Measurements from ENCODE around the gene KLF16. TPM values are rescaled to one million over a fixed set of nuclear protein-coding genes. Genes with fewer than 3 reads are reported as not detected.
A peak's percentile ranks its signal among the peaks of the same experiment; 100 is the strongest.

KLF16 gene
- total and polyA plus RNA-seq, 2 experiments from 2014 or later: 6.4 to 16.0 TPM

DNA sequence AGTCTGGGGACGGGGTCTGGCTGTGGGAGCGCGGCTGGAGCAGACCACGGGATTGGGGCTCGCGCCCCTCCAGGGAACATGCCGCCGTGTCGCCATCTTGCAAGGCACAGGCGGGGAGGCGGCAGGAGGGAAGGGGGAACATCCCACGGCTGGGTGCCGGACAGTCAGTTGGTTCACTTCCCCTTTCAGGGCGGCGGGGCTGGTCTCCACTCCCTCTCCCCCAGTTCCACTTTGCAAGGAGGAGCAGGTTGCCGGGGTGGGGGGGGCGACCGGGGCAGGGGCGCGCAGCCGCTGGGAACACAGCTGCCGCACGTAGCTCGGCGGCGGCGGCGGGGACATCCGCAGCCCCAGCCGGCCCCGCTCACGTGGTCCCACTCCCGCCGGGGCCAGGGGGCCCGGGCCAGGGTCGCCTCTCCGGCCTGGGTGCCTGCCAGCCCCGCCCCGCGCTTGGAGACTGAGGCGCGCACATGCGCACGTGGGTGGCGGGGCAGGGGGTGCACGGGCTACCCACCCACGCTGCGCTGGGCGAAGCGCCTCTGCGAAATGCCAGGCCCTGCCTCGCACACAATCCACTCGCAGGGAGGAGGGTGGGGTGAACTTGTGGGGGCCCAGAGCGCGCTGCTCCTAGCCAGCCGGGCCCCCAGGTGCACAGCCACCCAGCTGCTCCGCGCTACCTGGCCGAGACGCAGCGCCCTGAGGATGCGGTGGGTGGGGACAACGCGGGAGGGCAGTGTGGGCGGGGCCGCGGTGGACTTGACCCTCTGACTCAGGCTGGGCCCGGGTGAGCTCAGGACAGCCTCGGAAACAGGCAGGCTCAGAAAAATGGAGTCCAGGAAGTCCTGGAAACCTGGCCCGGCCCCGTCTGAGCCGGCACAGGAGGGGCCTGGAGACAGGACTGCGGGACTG lies 6.4 kb downstream of the KLF16 start:
- WGBS (ENCODE audit: low lambda C conversion rate, missing lambda C conversion rate): 36% methylated on average over 34 of the region's 73 CpGs
- Histone ChIP-seq H3K27ac (peak overlapping the region; percentile 97), H3K9me2 (replicated peaks; ENCODE audit: insufficient read depth) (no peaks in the 10 kb centered on the region), H3K9me3 (ENCODE audit: low read depth) (no peaks in the 10 kb centered on the region), H3K4me1 (ENCODE audit: insufficient read depth) (peaks cover 73% of the 10 kb centered on the region), H3K4me3 (peak overlapping the region; percentile 12), H2AFZ (no peak overlapping the region), H3K27me3 (no peaks in the 10 kb centered on the region), H3K4me2 (peak overlapping the region; percentile 83), H3K79me2 (peaks cover 83% of the 10 kb centered on the region), H3K36me3 (replicated peaks; ENCODE audit: insufficient read depth, low read depth) (no peaks in the 10 kb centered on the region), H4K20me1 (ENCODE audit: insufficient read depth, poor library complexity, severe bottlenecking) (peaks cover 39% of the 10 kb centered on the region)
- peak; percentile 95 for DNase-seq (ENCODE audit: low spot score)
- TF ChIP-seq EZH2phosphoT487 (IDR thresholded peaks at IDR 0.05; ENCODE audit: low read depth, severe bottlenecking, unreplicated experiment) (no peak), EZH2 (IDR thresholded peaks at IDR 0.05; ENCODE audit: borderline replicate concordance) (no peak)
- TF ChIP-seq, protein P1, sequence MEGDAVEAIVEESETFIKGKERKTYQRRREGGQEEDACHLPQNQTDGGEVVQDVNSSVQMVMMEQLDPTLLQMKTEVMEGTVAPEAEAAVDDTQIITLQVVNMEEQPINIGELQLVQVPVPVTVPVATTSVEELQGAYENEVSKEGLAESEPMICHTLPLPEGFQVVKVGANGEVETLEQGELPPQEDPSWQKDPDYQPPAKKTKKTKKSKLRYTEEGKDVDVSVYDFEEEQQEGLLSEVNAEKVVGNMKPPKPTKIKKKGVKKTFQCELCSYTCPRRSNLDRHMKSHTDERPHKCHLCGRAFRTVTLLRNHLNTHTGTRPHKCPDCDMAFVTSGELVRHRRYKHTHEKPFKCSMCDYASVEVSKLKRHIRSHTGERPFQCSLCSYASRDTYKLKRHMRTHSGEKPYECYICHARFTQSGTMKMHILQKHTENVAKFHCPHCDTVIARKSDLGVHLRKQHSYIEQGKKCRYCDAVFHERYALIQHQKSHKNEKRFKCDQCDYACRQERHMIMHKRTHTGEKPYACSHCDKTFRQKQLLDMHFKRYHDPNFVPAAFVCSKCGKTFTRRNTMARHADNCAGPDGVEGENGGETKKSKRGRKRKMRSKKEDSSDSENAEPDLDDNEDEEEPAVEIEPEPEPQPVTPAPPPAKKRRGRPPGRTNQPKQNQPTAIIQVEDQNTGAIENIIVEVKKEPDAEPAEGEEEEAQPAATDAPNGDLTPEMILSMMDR (IDR thresholded peaks at IDR 0.05; ENCODE audit: poor library complexity): no peak

DNA sequence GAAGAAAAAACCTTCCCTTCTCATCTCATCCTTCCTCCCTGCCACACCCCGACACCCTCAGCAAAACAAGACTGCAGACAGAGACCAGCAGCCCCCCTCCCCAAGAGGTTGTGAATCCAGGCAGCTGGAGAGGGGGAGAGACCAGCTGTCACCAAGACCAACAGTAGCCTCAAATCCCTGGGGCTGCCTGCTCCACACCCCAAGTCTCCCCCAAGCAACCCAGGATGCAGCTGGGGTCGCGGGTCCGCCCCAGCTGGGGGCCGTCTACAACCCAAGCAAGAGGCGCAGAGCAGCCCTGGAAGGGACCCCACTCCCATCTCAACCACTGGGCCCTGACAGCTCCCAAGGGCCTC lies 7.1 kb downstream of the KLF16 start:
- peak overlapping the region; percentile 97 for H3K27ac ChIP-seq
- no peak overlapping the region for H2AFZ ChIP-seq
- H3K9me3 ChIP-seq (ENCODE audit: low read depth): no peaks in the 10 kb centered on the region
- TF ChIP-seq EZH2phosphoT487 (IDR thresholded peaks at IDR 0.05; ENCODE audit: low read depth, severe bottlenecking, unreplicated experiment): no peak
- no peak for TF ChIP-seq EZH2 (IDR thresholded peaks at IDR 0.05; ENCODE audit: borderline replicate concordance)
- TF ChIP-seq, protein P1 (IDR thresholded peaks at IDR 0.05; ENCODE audit: poor library complexity): no peak
- peaks cover 66% of the 10 kb centered on the region for H3K4me1 ChIP-seq (ENCODE audit: insufficient read depth)
- H3K4me2 ChIP-seq: peak overlapping the region; percentile 83
- H4K20me1 ChIP-seq (ENCODE audit: insufficient read depth, poor library complexity, severe bottlenecking): peaks cover 32% of the 10 kb centered on the region
- peaks cover 77% of the 10 kb centered on the region for H3K79me2 ChIP-seq
- H3K36me3 ChIP-seq (replicated peaks; ENCODE audit: insufficient read depth, low read depth): no peaks in the 10 kb centered on the region
- no peak for DNase-seq (ENCODE audit: low spot score)
- H3K27me3 ChIP-seq: no peaks in the 10 kb centered on the region
- WGBS (ENCODE audit: low lambda C conversion rate, missing lambda C conversion rate): 76% methylated on average over 6 of the region's 6 CpGs
- H3K4me3 ChIP-seq: no peak overlapping the region
- no peaks in the 10 kb centered on the region for H3K9me2 ChIP-seq (replicated peaks; ENCODE audit: insufficient read depth)

DNA sequence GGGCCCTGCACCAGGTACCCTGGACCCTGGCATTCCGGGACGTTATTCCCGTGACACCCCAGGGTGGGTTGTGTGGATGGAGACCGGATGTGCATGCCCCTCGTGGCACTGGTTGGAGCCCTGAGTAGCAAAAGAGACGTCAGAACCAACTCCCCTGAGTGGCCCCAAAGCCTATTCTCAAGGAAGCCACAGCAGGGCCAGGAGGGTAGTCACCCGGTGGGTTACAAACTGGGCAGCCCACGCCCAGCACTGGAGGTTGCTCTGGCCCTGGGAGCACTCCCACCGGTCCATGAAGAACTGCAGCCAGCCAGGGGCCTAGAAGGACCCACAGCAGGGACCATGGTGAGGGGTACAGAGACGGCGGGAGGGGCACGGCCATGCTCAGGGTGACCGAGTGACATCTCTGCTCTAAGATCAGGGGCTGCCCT lies 7.5 kb downstream of the KLF16 start:
- H4K20me1 ChIP-seq (ENCODE audit: insufficient read depth, poor library complexity, severe bottlenecking): peaks cover 28% of the 10 kb centered on the region
- no peaks in the 10 kb centered on the region for H3K36me3 ChIP-seq (replicated peaks; ENCODE audit: insufficient read depth, low read depth)
- peaks cover 62% of the 10 kb centered on the region for H3K4me1 ChIP-seq (ENCODE audit: insufficient read depth)
- H3K4me2 ChIP-seq: peak overlapping the region; percentile 83
- TF ChIP-seq EZH2 (IDR thresholded peaks at IDR 0.05; ENCODE audit: borderline replicate concordance) (no peak), EZH2phosphoT487 (IDR thresholded peaks at IDR 0.05; ENCODE audit: low read depth, severe bottlenecking, unreplicated experiment) (no peak)
- TF ChIP-seq, protein P1 (IDR thresholded peaks at IDR 0.05; ENCODE audit: poor library complexity): no peak
- H3K27me3 ChIP-seq: no peaks in the 10 kb centered on the region
- H3K9me2 ChIP-seq (replicated peaks; ENCODE audit: insufficient read depth): no peaks in the 10 kb centered on the region
- no peaks in the 10 kb centered on the region for H3K9me3 ChIP-seq (ENCODE audit: low read depth)
- peaks cover 72% of the 10 kb centered on the region for H3K79me2 ChIP-seq
- WGBS (ENCODE audit: low lambda C conversion rate, missing lambda C conversion rate): 68% methylated on average over 13 of the region's 13 CpGs
- no peak overlapping the region for H3K4me3 ChIP-seq
- H3K27ac ChIP-seq: peak overlapping the region; percentile 97
- no peak for DNase-seq (ENCODE audit: low spot score)
- no peak overlapping the region for H2AFZ ChIP-seq

Measured in hepatocyte (in vitro differentiated cells).